Measurements from ENCODE around the gene KCNH1.

The KCNH1 gene

GRCh38 chr1:210912752-210913151 lies 221.2 kb downstream of the KCNH1 start:
- no peak overlapping the region for H3K27ac ChIP-seq
- TF ChIP-seq CTCF (conservative IDR thresholded peaks at IDR 0.05): no peak
- TF ChIP-seq ZFX (IDR thresholded peaks at IDR 0.05): no peak

- no peak for TF ChIP-seq CTCF (conservative IDR thresholded peaks at IDR 0.05)
- TF ChIP-seq ZFX (IDR thresholded peaks at IDR 0.05): no peak
- no peak overlapping the region for H3K27ac ChIP-seq
These were observed 223.8 kb downstream of the KCNH1 start for GRCh38 chr1:210910020-210910575.

GRCh38 chr1:210908791-210909190 lies 225.2 kb downstream of the KCNH1 start:
- H3K27ac ChIP-seq: no peak overlapping the region
- TF ChIP-seq CTCF (conservative IDR thresholded peaks at IDR 0.05) (no peak), ZFX (IDR thresholded peaks at IDR 0.05) (no peak)

- no peak for TF ChIP-seq ZFX (IDR thresholded peaks at IDR 0.05)
- no peak for TF ChIP-seq CTCF (conservative IDR thresholded peaks at IDR 0.05)
- H3K27ac ChIP-seq: no peak overlapping the region
These were observed 225.7 kb downstream of the KCNH1 start for GRCh38 chr1:210908257-210908656.

GRCh38 chr1:210907251-210907805 lies 226.6 kb downstream of the KCNH1 start:
- TF ChIP-seq CTCF (conservative IDR thresholded peaks at IDR 0.05) (no peak), ZFX (IDR thresholded peaks at IDR 0.05) (no peak)
- no peak overlapping the region for H3K27ac ChIP-seq

GRCh38 chr1:210905944-210906453 lies 227.9 kb downstream of the KCNH1 start:
- H3K27ac ChIP-seq: no peak overlapping the region

More at GRCh38 chr1:210905944-210906453, 227.9 kb downstream of the KCNH1 start:
- TF ChIP-seq ZFX (IDR thresholded peaks at IDR 0.05) (no peak), CTCF (conservative IDR thresholded peaks at IDR 0.05) (no peak)
